HG03469 (cell line): ENCODE data around the gene ASB10.

Source experiments
- ATAC-seq: cut with Tn5 transposase; IDR thresholded peaks from one replicate; pipeline ENCODE4 v1.9.1; 2021; ENCODE audit warnings: mild to moderate bottlenecking, moderate library complexity, moderate number of reproducible peaks; ENCODE audit not compliant: unreplicated experiment

ASB10 gene

GRCh38 chr7:151167197-151167961 lies 19.7 kb downstream of the ASB10 start, which contains the start of gene GBX1:
GBX1 (minus strand) TSS chr7:151167694; CDS start chr7:151167548, 146 bp downstream.
- ATAC-seq, result no peak

GRCh38 chr7:151166629-151167196 lies 20.3 kb downstream of the ASB10 start:
- ATAC-seq, result no peak

DNA sequence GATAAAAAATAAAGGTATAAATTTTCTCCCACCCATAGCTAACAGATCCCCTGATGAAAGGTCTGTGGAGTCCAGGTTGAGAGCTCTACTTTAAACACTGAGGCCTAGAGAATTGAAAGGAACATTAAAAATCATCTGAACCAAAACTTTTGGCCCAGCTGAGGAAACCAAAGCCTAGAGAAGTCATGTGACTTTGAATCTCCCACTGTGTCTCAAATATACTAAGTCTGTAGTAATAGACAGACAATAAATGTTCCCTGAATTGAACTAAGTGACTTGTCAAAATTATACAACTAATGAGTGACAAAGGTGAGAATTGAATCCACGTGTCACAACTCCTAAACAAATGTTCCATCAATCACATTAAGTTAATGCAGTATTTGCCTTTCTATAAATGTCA lies 25.3 kb downstream of the ASB10 start:
- no peak for ATAC-seq

DNA sequence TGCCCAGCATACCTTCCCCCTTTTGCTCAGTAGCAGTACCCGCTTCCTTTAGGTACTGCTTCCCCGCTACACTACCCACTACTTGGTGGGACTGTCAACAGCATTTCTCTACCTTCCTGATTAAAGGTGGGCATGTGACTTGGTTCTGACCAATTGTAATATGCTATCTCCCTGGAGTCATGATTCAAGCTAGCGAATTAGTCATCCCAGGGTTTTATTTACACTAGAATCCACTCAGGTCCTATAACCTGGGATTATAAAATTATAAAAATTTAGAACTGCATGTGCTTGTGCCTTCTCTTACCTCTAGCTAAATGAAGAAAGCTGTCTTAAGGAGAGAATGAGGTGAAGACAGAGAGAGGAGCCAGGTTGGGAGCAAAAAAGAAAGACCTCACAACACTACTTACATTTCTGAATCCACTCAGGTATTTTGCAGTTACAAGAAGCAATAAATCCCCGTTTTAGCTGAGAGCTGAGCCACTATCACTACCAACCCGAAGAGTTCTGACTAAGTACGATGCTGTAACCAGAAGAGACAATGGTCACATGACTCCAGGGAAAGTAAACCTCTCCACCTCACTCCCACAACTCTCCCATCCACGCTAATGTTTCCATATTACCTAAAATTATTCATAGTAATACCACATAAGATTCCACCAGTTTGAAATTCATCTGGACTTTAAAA lies 29.3 kb downstream of the ASB10 start:
- ATAC-seq, result no peak

DNA sequence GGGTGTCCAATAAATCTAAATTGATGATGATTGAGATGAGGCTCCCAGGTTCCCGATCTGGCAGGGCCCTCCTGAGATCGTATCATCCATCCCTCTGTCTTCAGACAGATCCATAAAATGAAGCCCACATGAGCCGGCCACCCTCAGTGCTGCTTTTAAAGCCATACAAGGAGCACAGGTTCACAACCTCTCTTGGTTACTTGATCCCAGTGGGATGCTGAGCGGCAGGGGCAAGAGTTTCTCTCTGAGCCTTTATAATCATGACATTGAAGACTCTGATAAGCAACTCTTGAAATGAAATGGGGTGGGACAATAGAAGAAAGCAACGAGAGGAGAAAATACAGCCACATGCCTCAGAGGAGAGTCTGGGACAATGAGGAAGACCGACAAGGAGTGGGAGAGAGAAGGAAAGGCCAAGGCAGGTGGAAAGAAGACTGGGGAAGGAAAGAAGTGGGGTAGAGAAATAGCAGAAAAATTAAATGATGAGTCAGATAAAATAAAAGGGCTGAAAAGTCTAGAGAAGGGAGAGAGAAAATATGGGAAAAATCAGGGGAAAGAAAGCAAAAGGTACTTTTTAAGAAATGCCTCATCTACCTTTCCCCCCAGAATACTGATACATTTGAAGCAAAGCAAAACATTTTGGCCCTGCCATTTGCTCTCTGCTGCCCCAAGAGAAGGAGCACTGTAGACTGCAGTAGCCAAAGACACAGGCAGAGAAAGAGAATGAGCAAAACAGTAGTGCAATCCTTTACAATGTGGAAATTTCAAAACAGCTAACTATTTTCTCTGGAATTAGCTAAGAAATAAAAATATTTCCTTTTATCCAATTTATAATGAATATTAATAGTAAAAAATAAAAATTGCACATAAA lies 34.2 kb downstream of the ASB10 start:
- no peak for ATAC-seq

- ATAC-seq, result no peak
These were observed 36.7 kb downstream of the ASB10 start for GRCh38 chr7:151150388-151150787.

DNA sequence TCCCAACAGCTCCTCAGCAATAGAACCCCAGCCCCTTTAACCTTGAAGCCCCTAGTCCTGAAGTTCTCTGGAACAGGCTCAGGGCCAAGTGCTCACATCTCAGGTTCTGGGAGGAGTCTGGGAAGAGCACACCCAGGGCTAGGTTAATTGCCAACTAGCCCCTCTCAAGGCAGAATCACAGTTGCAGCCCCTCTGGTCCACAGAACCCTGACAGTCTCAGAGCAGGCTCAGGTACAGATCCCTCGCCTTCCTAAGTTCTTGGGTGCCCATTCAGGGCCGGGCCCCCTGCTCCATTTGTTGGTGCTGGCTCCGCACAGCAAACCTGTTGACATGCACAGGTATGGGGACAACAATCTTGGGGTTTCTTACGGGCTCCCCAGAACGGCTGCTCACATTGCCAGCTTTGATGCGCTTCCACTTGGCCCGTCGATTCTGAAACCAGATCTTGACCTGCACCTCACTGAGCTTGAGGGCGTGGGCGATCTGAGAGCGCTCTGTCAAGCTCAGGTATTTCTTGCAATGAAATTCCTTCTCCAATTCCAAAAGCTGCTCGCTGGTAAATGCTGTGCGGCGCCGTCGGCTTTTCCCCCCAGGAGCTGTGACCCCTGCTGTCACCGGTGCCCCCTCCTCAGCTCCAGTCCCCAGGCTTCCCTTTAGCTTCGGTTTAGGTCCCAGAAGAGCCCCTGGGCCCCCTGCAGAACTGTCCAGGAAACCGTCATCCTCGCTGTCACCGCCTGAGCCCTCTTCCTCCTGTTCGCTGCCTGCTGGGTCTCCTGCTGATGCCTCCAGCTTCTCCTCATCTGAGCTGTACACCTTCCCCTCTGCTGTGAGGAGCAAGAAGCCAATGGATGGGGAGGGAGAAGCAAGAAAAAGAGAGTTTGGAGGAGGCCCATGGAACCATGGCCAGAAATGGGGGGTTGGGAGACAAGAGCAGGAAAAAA lies 38.5 kb downstream of the ASB10 start:
- ATAC-seq, result no peak

DNA sequence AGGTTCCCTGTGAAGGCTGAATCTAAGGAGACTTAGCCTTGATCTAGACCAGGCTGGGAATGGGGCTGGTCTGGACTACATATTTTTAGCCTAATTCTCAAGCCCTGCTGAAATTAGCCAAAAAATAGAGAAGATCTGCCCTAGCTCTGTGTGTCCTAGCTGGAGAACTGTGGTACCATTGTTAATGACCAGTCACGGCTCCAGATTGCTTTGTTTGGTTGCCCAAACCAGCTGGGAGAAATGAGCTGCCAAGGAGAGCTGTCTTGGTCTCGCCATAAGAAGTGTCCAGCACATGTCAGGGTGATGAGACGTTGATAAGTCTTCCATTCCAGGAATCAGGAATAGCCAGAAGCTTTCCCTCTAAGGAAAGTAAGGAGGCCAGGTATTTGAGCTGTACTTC lies 40.3 kb downstream of the ASB10 start:
- no peak for ATAC-seq

DNA sequence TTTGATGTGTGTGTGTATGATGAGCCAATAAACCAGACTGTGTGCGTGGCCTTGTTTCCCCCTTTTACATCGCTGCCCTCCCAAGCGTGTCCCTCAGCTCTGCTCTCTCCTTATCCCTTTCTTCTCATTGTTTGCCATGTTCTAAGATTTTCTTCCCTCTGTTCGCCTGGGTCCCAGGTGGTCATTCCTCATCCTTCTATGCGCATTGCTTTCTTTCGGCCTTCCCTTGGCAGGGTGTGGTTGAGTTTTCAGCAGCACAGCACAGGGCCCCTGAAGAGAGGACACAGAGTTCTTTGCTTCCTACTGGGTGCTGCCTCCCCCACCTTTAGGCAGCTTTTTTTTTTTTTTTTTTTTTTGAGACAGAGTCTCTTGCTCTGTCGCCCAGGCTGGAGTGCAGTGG lies 42.7 kb downstream of the ASB10 start:
- ATAC-seq, result no peak

GRCh38 chr7:151143261-151144015 lies 43.6 kb downstream of the ASB10 start:
- no peak for ATAC-seq

DNA sequence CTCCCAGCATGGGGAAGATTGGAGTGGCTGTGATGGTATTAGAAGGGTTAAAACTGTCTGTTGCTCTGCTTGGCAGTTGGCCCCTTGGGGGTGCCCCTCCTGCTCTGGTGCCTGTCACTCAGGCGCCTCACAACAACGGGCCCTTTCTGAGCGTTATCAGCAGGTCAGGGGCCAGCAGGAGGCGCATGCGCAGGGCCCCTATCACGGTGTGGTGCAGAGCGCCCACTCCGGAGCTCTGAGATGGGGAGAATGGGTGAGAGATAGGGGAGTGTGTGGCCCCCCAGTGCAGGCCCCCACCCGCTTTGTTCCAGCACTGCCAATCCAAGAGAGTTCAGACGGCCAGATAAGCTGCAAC lies 44.4 kb downstream of the ASB10 start:
- no peak for ATAC-seq

GRCh38 chr7:151141855-151142685 lies 45.0 kb downstream of the ASB10 start:
- ATAC-seq, result no peak

GRCh38 chr7:151141311-151141854 lies 45.7 kb downstream of the ASB10 start:
- no peak for ATAC-seq

GRCh38 chr7:151140826-151141225 lies 46.2 kb downstream of the ASB10 start:
- ATAC-seq, result no peak

- ATAC-seq, result no peak
These were observed 47.3 kb downstream of the ASB10 start for GRCh38 chr7:151139791-151140190.

- ATAC-seq, result no peak
These were observed 47.8 kb downstream of the ASB10 start for GRCh38 chr7:151139071-151139790.

- no peak for ATAC-seq
These were observed 48.7 kb downstream of the ASB10 start for GRCh38 chr7:151138153-151138851.
